Loucy (cell line): Measurements from ENCODE around the gene IFT122.
"Not testable (repeated sequence)": the region's sequence is repeated elsewhere in the genome, so short reads cannot be mapped to it uniquely, and the experiment has no call there.

Experiments used
- EZH2phosphoT487 ChIP-seq: fragments of 200-600 bp; IDR thresholded peaks from 2 replicates; pipeline ENCODE4 v1.6.1; 2018; ENCODE audit warnings: antibody characterized with exemption, mild to moderate bottlenecking, moderate library complexity, borderline replicate concordance
- TF ChIP-seq, protein P1 (sequence below): fragments of 200-600 bp; sonication (generic); conservative IDR thresholded peaks from 2 replicates; pipeline ENCODE4 v1.5.1; 2014; ENCODE audit warnings: mild to moderate bottlenecking, antibody characterized with exemption, low read length

DNA sequence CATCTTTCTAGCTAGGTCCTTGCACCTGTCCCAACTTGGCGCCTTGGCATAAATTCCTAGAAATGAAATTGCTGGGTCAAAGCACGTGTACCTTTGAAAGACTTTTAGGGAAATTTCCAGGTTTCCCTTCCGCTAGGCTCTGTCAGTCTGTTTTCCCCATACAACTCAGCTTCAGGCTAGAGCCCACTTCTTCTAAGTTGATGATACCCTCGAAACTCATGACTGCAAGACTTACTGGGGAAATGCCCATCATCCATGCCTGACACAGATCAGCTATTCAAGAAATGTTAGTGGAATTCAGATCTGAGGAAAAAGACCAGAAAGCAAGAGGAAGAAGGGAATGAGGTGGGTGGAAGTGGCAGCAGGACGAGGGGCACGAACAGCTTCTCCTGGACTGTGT is 45.1 kb downstream of the IFT122 start:
- TF ChIP-seq, protein P1, sequence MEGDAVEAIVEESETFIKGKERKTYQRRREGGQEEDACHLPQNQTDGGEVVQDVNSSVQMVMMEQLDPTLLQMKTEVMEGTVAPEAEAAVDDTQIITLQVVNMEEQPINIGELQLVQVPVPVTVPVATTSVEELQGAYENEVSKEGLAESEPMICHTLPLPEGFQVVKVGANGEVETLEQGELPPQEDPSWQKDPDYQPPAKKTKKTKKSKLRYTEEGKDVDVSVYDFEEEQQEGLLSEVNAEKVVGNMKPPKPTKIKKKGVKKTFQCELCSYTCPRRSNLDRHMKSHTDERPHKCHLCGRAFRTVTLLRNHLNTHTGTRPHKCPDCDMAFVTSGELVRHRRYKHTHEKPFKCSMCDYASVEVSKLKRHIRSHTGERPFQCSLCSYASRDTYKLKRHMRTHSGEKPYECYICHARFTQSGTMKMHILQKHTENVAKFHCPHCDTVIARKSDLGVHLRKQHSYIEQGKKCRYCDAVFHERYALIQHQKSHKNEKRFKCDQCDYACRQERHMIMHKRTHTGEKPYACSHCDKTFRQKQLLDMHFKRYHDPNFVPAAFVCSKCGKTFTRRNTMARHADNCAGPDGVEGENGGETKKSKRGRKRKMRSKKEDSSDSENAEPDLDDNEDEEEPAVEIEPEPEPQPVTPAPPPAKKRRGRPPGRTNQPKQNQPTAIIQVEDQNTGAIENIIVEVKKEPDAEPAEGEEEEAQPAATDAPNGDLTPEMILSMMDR = not testable (repeated sequence)
- not testable (repeated sequence) for TF ChIP-seq EZH2phosphoT487
